ENCODE measurements around the gene OPHN1.

OPHN1 gene

GRCh38 chrX:68234171-68234910 is 199.0 kb downstream of the OPHN1 start:
- no peak for DNase-seq

- no peak for DNase-seq
Observed at GRCh38 chrX:68232206-68232605, 201.1 kb downstream of the OPHN1 start.

- no peak for DNase-seq
Observed at GRCh38 chrX:68209008-68209407, 224.3 kb downstream of the OPHN1 start.

- no peak for DNase-seq
Observed at GRCh38 chrX:68204521-68205038, 228.7 kb downstream of the OPHN1 start.

- no peak for DNase-seq
Observed at GRCh38 chrX:68203646-68204045, 229.6 kb downstream of the OPHN1 start.

GRCh38 chrX:68203211-68203610 is 230.1 kb downstream of the OPHN1 start:
- no peak for DNase-seq

DNA sequence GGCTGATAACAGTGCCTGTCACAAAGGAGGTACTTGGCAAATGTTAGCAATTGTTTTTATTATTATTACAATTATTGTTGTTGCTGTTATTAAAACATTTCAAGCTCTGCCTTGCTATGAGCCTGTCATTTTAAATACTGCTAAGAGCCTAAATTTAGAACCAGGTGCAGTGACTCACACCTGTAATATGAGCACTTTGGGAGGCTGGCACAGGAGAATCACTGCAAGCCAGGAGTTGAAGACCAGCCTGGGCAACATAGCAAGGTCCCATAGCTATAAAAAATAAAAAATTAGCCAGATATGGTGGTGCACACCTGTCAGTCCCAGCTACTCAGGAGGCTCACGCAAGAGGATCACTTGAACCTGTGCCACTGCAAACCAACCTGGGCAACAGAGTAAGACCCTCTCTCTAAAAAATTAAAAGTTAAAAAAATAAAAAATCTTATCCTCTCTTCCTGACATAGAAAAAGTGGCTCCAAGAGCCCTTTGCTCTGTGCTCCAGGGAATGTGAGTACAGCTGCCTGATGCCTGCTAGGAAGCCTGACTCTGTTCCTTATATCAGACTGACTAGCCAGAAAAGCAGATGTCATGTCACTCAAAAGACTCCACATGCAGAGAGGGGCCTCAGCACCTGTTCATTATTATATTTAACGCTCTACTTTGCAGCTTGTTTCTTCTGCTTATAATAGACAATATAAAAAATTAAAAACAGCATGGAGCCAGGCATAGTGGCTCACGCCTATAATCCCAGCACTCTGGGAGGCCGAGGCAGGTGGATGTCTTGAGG is 234.0 kb downstream of the OPHN1 start:
- DNase-seq, result no peak

- peak; percentile 37 for DNase-seq
Observed at GRCh38 chrX:68196939-68197791, 236.1 kb downstream of the OPHN1 start.

GRCh38 chrX:68195561-68195960 is 237.7 kb downstream of the OPHN1 start:
- DNase-seq, result no peak

GRCh38 chrX:68193786-68194185 is 239.5 kb downstream of the OPHN1 start:
- no peak for DNase-seq

GRCh38 chrX:68193234-68193633 is 240.1 kb downstream of the OPHN1 start:
- no peak for DNase-seq

DNA sequence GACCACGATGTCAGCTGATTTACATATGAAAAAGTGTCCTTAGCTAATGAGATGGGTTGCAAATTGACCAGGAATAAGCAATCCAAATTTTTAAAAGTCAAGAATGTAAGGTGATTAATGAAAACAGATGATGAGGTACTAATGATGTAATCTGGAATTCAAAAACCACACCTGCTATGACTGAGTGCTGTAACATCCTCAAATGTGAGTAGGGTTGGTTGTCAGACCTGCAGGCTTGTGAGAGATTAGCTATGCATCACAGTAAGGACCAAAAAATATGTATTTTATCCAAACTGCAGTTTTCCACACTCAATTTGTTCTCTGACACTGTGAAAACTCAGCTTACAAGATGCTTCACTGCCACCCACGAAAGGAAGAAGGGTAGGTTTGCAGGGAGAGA is 242.5 kb downstream of the OPHN1 start:
- no peak for DNase-seq

- peak; percentile 25 for DNase-seq
Observed at GRCh38 chrX:68186552-68187262, 246.6 kb downstream of the OPHN1 start.

DNA sequence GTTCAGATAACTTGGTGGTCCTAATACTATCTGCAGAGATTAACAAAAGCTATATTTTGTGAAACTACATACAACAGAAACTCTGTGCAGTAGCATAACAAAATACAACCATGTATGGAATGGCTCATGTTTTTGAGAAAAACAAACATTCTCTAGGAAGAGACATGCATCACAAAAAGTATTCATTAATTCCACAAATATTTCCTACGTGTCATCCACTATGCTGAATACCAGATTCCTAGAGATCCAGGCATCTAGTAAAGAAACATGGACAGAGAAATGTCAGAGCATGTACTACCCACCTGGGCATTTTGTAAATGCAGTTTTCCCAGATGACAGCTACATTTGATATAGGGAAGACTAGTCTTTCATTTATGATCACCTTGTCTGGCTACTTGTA is 248.1 kb downstream of the OPHN1 start:
- peak; percentile 40 for DNase-seq

DNA sequence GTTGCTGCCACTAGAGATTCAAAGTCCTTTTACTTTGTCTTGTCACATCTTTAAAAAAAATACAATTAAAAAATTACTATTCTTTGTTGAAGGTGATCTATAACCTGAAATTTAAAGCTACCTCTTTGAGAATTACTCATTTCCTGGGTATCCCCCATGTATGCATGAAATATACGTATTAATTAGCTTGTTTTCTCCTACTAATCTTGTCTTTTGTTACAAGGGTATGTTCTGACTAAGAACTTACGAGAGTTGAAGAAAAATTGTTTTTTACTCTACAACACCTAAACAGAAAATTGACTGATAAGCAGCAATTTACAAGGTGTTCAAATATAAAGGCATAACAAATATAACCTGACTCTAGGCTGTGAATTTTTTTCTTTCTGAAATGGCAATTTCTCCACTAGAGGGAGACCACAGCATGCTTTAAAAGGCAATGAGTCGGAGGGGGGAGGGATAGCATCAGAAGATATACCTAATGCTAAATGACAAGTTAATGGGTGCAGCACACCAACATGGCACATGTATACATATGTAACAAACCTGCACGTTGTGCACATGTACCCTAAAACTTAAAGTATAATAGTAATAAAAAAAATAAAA is 249.6 kb downstream of the OPHN1 start:
- DNase-seq, result peak; percentile 33

DNA sequence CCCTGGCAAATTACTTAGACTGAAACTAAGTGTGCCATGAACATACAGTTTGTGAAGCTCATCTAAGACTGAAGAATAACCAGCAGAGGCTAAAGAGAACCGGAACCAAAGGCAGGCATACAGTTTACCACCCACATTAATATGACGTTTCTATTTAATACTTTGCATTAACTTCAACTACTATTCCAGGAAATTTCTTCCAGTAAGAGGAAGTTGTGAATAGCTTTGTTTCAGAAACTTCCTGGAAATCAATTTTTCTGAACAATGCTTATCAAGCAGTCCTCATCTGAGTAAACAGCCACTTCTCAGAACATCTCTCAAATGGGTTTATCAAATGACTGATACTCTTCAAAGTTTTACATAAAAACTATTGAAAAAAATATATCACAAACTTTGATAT is 252.7 kb downstream of the OPHN1 start:
- DNase-seq, result no peak

GRCh38 chrX:68179355-68179754 is 253.9 kb downstream of the OPHN1 start:
- DNase-seq, result no peak

DNA sequence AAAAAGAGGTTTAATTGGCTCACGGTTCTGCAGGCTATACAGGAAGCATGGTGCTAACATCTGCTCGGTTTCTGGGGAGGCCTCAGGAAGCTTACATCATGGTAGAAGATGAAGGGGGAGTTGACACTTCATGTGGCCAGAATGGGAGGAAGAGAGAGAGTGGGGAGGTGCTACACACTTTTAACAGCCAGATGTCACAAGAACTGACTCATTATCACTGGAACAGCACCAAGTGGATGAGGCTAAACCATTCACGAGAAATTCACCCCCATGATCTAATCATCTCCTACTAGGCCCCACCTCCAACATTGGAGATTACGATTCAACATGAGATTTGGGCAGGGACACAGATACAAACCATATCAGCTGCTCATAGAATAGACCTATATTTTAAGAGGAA is 255.8 kb downstream of the OPHN1 start:
- peak; percentile 20 for DNase-seq

GRCh38 chrX:68175562-68175961 is 257.7 kb downstream of the OPHN1 start:
- DNase-seq, result peak; percentile 28

DNA sequence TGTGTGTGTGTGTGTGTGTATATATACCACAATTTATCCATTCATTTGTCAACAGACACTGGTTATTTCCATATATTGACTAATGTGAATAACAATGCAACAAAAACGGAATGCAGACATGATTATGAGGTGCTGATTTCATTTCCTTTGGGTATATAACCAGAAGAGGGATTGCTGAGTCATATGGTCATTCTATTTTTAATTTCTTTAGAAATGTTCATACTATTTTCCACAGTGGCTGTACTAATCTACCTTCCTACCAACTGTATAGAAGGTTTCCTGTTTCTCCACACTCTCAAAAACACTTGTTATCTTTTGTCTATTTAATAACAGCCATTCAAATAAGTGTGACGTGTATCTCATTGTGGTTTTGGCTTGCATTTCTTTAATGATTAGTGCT is 269.9 kb downstream of the OPHN1 start:
- DNase-seq, result peak; percentile 56

- no peak for DNase-seq
Observed at GRCh38 chrX:68147848-68148247, 285.4 kb downstream of the OPHN1 start.

GRCh38 chrX:68146054-68146453 is 287.2 kb downstream of the OPHN1 start:
- DNase-seq, result peak; percentile 49

Data from fibroblast of skin of scalp (primary cell).